Skin of body (tissue), 1 donor: Measurements from ENCODE around the gene AMBP. TPM values are rescaled to one million over a fixed set of nuclear protein-coding genes. Genes with fewer than 3 reads are reported as not detected.

Experiments
- total RNA-seq: library from RNA; depleted of rRNA; stranded (reverse); fragments of >200 nt; gene quantifications from one replicate; pipeline ENCODE4 v1.2.3, GENCODE V29; 2014

The AMBP gene
- total RNA-seq, 1 donor from 2014 or later = 0.30 TPM

Other genes with a start within 250 kb of the AMBP start
- 7.8 TPM for gene ZNF618, start 202.0 kb downstream of the AMBP start, total RNA-seq
- gene KIF12, start 21.0 kb upstream of the AMBP start, total RNA-seq = 2.3 TPM
- 31.1 TPM for gene COL27A1, start 77.2 kb upstream of the AMBP start, total RNA-seq
- 4.8 TPM for gene ORM1, start 244.8 kb upstream of the AMBP start, total RNA-seq